Heart right ventricle (tissue), 16 donors: ENCODE data around the gene TPRX1. TPM values are rescaled to one million over a fixed set of nuclear protein-coding genes. Genes with fewer than 3 reads are reported as not detected.

Experiments
- ATAC-seq, 8 donors: fragments of 200-7000 bp; cut with Tn5 transposase; one replicate each; pipeline ENCODE4 v1.9.1; 2020; ENCODE audit warnings: mild to moderate bottlenecking in 8 of 8, moderate library complexity in 8 of 8, moderate number of reproducible peaks in 1 of 8
- DNase-seq, 2 donors: peaks; one replicate each; pipeline ENCODE4 v3.0.0-alpha.2; 2020
- H3K27ac ChIP-seq, 10 donors: fragments of 200-600 bp; sonication (generic) in 2 of 10; one replicate each; pipeline versions ENCODE4 v1.5.0 to v1.8.0; 2020 to 2022; ENCODE audit warnings: mild to moderate bottlenecking in 3 of 10
- H3K27me3 ChIP-seq, 7 donors: fragments of 200-600 bp; one replicate each; pipeline ENCODE4 v1.8.0; 2021 to 2022; ENCODE audit warnings: mild to moderate bottlenecking in 2 of 7
- H3K36me3 ChIP-seq, 9 donors: fragments of 200-600 bp; sonication (generic) in 1 of 9; one replicate each; pipeline versions ENCODE4 v1.5.0 to v1.8.0; 2020 to 2022; ENCODE audit warnings: mild to moderate bottlenecking in 2 of 9
- H3K4me1 ChIP-seq, 9 donors: fragments of 200-600 bp; sonication (generic) in 1 of 9; one replicate each; pipeline versions ENCODE4 v1.5.0 to v1.8.0; 2020 to 2022; ENCODE audit warnings: mild to moderate bottlenecking in 4 of 9
- H3K4me3 ChIP-seq, 10 donors: fragments of 200-600 bp; sonication (generic) in 2 of 10; one replicate each; pipeline versions ENCODE4 v1.5.0 to v1.8.0; 2020 to 2022; ENCODE audit warnings: mild to moderate bottlenecking in 7 of 10, moderate library complexity in 2 of 10
- H3K9me3 ChIP-seq, 11 donors: fragments of 200-600 bp in 10 of 11; sonication (generic) in 2 of 11; one replicate each; pipeline versions ENCODE4 v1.5.0 to v1.8.0; 2013 to 2022; ENCODE audit warnings: mild to moderate bottlenecking in 2 of 11, control low read depth in 1 of 11, moderate library complexity in 1 of 11
- WGBS, 2 donors: extraction: QIAGEN DNeasy Blood & Tissue Kit; methylation state at CpG; one replicate each; pipeline ENCODE4 v1.1.7; 2013; ENCODE audit warnings: inconsistent platforms in 1 of 2; 5-methylcytosine and 5-hydroxymethylcytosine counted together
- intact Hi-C, 10 donors: fragments of 100-400 bp; cut with DNase I; formaldehyde crosslinking; loops; one replicate each; pipeline versions ENCODE4 v1.11.1 to v1.14.2; 2022
- polyA plus RNA-seq, 2 donors: library from polyadenylated mRNA; stranded (reverse); fragments of 200-250 nt; gene quantifications; one replicate each; pipeline ENCODE4 v1.2.3, GENCODE V29; 2013
- total RNA-seq, 10 donors: library from RNA; stranded (reverse); fragmentation: NEBNext Ultra II Directional in 3 of 10; extraction: Animal tissue kit (Norgen Biotek cat#: 25700) in 3 of 10; gene quantifications; one replicate each; pipeline versions ENCODE4 v1.2.1 to v1.2.4, GENCODE V29; 2021 to 2023
- TF ChIP-seq, protein P1 (sequence below), 9 donors: fragments of 200-600 bp; sonication (generic) in 2 of 9; IDR thresholded peaks; one replicate each; pipeline versions ENCODE4 v1.5.0 to v1.8.0; 2021 to 2022; ENCODE audit warnings: antibody characterized with exemption in 9 of 9, mild to moderate bottlenecking in 5 of 9, moderate library complexity in 1 of 9
- donor health status: Arrhythmogenic right ventricular cardiomyopathy.
- donor health status: ischemic (EF 13 %, LVEDD 7.1; RV severe dilation, severe dysfunction).
- donor health status: healthy with polysubstance abuse.
- donor health status: DM: no; HTN: yes; CAD: no.
- donor health status: DM: no; HTN: no; CAD: no.
- donor health status: ischemic (EF 25% LVEDD 6.9; RV normal size, moderate dysfunction).
- donor health status: ischemic (EF 25% LVEDD 5.7; RV mildly dilated, moderate dysfunction).
- donor health status: healthy.
- donor health status: DM: yes; HTN: yes; CAD: no.
- donor health status: Ischemic cardiomyopathy.
- donor health status: ischemic (EF 35%, LVEDD 5.7; RV mildly dilated, moderate dysfunction).
- donor health status: nonischemic (EF 11% LVEDD 7.7; RV severe dilation, severe dysfunction).
- donor health status: DM: yes; HTN: yes; CAD: no.
- donor health status: PGD.
- donor health status: ischemic (EF 29% LVEDD 5.4; RV normal size, mild dysfunction).
- donor health status: nonischemic (EF 23%, LVEDD 6.1; RV moderate dilation, normal function).

Gene TPRX1
- total and polyA plus RNA-seq, 12 donors: not detected

DNA sequence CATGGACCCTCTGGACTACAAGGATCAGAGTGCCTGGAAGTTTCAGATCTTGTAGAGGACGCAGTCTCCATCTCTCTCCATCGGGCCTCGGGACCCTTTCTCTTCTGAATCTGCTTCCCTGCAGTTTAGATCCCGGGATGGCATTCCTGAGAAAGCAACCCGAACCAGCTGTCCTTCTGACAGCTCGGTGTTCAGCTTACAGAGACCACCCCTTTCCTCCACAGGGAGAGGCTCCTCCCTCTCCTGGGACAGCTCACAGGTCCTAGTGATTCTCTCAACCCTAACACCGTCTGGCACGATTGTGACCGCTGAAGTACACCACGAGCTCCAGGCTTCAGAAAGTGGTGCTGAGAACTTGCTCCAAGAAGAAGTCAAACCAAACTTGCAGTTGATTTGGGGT lies 35.6 kb upstream of the TPRX1 start:
- Histone ChIP-seq H3K27ac (no peak overlapping the region), H3K27me3 (peaks cover 0 to 46% (median 34%) of the 10 kb centered on the region in 7 donors), H3K36me3 (no peaks in the 10 kb centered on the region), H3K4me3 (no peak overlapping the region), H3K4me1 (no peaks in the 10 kb centered on the region), H3K9me3 (no peaks in the 10 kb centered on the region)
- TF ChIP-seq, protein P1, sequence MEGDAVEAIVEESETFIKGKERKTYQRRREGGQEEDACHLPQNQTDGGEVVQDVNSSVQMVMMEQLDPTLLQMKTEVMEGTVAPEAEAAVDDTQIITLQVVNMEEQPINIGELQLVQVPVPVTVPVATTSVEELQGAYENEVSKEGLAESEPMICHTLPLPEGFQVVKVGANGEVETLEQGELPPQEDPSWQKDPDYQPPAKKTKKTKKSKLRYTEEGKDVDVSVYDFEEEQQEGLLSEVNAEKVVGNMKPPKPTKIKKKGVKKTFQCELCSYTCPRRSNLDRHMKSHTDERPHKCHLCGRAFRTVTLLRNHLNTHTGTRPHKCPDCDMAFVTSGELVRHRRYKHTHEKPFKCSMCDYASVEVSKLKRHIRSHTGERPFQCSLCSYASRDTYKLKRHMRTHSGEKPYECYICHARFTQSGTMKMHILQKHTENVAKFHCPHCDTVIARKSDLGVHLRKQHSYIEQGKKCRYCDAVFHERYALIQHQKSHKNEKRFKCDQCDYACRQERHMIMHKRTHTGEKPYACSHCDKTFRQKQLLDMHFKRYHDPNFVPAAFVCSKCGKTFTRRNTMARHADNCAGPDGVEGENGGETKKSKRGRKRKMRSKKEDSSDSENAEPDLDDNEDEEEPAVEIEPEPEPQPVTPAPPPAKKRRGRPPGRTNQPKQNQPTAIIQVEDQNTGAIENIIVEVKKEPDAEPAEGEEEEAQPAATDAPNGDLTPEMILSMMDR (IDR thresholded peaks at IDR 0.05): no peak
- 11 to 20% methylated on average over 10 of the region's 10 CpGs for WGBS, 2 donors
- ATAC-seq: no peak
- no peak for DNase-seq
- intact Hi-C loops: no loop called here

DNA sequence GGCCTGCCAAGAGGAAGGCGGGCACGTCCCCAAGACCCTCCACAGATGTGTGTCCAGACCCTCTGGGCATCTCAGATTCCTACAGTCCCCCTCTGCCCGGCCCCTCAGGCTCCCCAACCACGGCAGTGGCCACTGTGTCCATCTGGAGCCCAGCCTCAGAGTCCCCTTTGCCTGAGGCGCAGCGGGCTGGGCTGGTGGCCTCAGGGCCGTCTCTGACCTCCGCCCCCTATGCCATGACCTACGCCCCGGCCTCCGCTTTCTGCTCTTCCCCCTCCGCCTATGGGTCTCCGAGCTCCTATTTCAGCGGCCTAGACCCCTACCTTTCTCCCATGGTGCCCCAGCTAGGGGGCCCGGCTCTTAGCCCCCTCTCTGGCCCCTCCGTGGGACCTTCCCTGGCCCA lies 35.1 kb upstream of the TPRX1 start:
- H3K27ac ChIP-seq: no peak overlapping the region
- no peaks in the 10 kb centered on the region for H3K4me1 ChIP-seq
- 71 to 76% methylated on average over 16 of the region's 16 CpGs for WGBS, 2 donors
- ATAC-seq: no peak
- H3K4me3 ChIP-seq: no peak overlapping the region
- intact Hi-C loops: no loop called here
- TF ChIP-seq, protein P1 (IDR thresholded peaks at IDR 0.05): no peak
- H3K27me3 ChIP-seq: peaks cover 0 to 46% (median 34%) of the 10 kb centered on the region in 7 donors
- no peaks in the 10 kb centered on the region for H3K9me3 ChIP-seq
- H3K36me3 ChIP-seq: no peaks in the 10 kb centered on the region
- no peak for DNase-seq

DNA sequence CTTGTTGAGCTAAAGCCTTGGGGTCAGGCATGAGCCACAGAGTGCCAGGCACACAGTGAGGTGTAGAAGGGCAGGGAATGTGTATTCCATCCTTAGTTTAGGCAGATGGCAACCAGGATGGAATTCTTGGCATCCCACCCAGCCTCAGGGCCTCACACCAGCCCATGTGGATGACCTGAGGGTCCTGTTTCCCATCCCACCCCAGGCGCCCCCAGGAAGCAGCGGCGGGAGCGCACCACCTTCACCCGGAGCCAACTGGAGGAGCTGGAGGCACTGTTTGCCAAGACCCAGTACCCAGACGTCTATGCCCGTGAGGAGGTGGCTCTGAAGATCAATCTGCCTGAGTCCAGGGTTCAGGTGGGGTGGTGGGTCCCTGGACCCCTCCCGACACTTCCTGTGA lies 31.7 kb upstream of the TPRX1 start:
- DNase-seq (no peak), ATAC-seq (no peak)
- H3K27ac ChIP-seq: no peak overlapping the region
- no peaks in the 10 kb centered on the region for H3K9me3 ChIP-seq
- 68 to 72% methylated on average over 7 to 8 of the region's 8 CpGs for whole genome bisulfite sequencing, 2 donors
- intact Hi-C loops: no loop called here
- TF ChIP-seq, protein P1 (IDR thresholded peaks at IDR 0.05): no peak
- no peaks in the 10 kb centered on the region for H3K4me1 ChIP-seq
- no peaks in the 10 kb centered on the region for H3K36me3 ChIP-seq
- H3K27me3 ChIP-seq: peaks cover 0 to 24% (median 16%) of the 10 kb centered on the region in 7 donors
- H3K4me3 ChIP-seq: no peak overlapping the region

DNA sequence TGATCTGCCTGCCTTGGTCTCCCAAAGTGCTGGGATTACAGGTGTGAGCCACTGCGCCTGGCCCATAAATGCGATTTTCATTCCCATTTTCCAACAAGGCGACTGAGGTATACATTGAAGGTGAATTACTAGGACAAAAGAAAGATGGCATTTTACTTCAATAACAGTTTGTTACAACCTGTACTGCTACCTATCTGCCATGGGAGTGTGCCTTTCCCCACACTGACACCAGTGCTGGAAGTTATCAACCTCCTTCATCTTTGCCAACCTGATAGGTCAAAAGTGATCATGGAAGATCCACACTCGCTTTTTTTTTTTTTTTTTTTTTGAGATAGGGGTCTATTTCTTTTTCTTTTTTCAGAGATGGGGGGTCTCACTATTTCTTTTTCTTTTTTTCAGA lies 28.4 kb upstream of the TPRX1 start:
- TF ChIP-seq, protein P1 (IDR thresholded peaks at IDR 0.05): no peak
- no peak for ATAC-seq
- intact Hi-C loops: no loop called here
- no peaks in the 10 kb centered on the region for H3K4me1 ChIP-seq
- no peaks in the 10 kb centered on the region for H3K9me3 ChIP-seq
- H3K4me3 ChIP-seq: no peak overlapping the region
- 74 to 82% methylated on average over 4 of the region's 4 CpGs for WGBS, 2 donors
- peaks cover 0 to 16% (median 6%) of the 10 kb centered on the region in 7 donors for H3K27me3 ChIP-seq
- no peaks in the 10 kb centered on the region for H3K36me3 ChIP-seq
- no peak overlapping the region for H3K27ac ChIP-seq
- no peak for DNase-seq
